Esophagus muscularis mucosa (tissue), 4 donors: ENCODE measurements around the gene GEMIN7. TPM values are rescaled to one million over a fixed set of nuclear protein-coding genes. Genes with fewer than 3 reads are reported as not detected.

Source experiments
- DNase-seq: peaks from one replicate; pipeline ENCODE4 v3.0.0-alpha.2; 2017; ENCODE audit errors: extremely low spot score
- H3K27ac ChIP-seq, 4 donors: fragments of 200-600 bp; sonication (generic); replicated peaks in 1 of 4; 1 replicate in 3 of 4; 2 replicates in 1 of 4; pipeline ENCODE4 v1.5.1; 2016 to 2019; ENCODE audit warnings: mild to moderate bottlenecking in 1 of 4
- H3K27me3 ChIP-seq, 4 donors: fragments of 200-600 bp; sonication (generic); one replicate each; pipeline versions ENCODE4 v1.5.1 to v1.6.0; 2016 to 2019
- H3K36me3 ChIP-seq, 4 donors: fragments of 200-600 bp; sonication (generic); one replicate each; pipeline ENCODE4 v1.5.1; 2016 to 2019
- H3K4me1 ChIP-seq, 4 donors: fragments of 200-600 bp; sonication (generic); one replicate each; pipeline ENCODE4 v1.5.1; 2016 to 2019
- H3K4me3 ChIP-seq, 4 donors: fragments of 200-600 bp; sonication (generic); 1 replicate in 2 of 4; 2 replicates in 2 of 4; pipeline ENCODE4 v1.5.1; 2016 to 2019; ENCODE audit warnings: mild to moderate bottlenecking in 4 of 4, moderate library complexity in 1 of 4
- H3K9me3 ChIP-seq, 4 donors: fragments of 200-600 bp; sonication (generic); 1 replicate in 3 of 4; 2 replicates in 1 of 4; pipeline ENCODE4 v1.5.1; 2016 to 2019
- EP300 ChIP-seq: sonication (generic); formaldehyde crosslinking; IDR thresholded peaks from one replicate; pipeline ENCODE4 v1.6.1; 2017; ENCODE audit warnings: antibody characterized with exemption
- POLR2A ChIP-seq: fragments of 450-650 bp; IDR thresholded peaks from one replicate; pipeline ENCODE4 v1.6.1; 2017; ENCODE audit warnings: antibody characterized with exemption, moderate library complexity, mild to moderate bottlenecking, low read depth
- POLR2AphosphoS5 ChIP-seq, 2 donors: sonication (generic); formaldehyde crosslinking; IDR thresholded peaks; one replicate each; pipeline ENCODE4 v1.6.1; 2017; ENCODE audit warnings: antibody characterized with exemption in 2 of 2
- WGBS: methylation state at CpG from one replicate; pipeline ENCODE4 v1.1.5; 2018; 5-methylcytosine and 5-hydroxymethylcytosine counted together
- intact Hi-C: fragments of 100-400 bp; cut with DNase I; formaldehyde crosslinking; loops from one replicate; pipeline ENCODE4 v1.15.1; 2023
- total RNA-seq, 4 donors: library from RNA; depleted of rRNA; stranded (reverse); fragments of >200 nt; gene quantifications; one replicate each; pipeline versions ENCODE4 v1.1.0 to v1.2.1, GENCODE V29; 2016
- TF ChIP-seq, protein P1 (sequence below), 3 experiments: fragments of 200-600 bp in 2 of 3; fragments of 450-650 bp in 1 of 3; sonication (generic) in 2 of 3; IDR thresholded peaks; one replicate each; pipeline ENCODE4 v1.5.1; 2017 to 2019; ENCODE audit warnings: antibody characterized with exemption in 3 of 3, mild to moderate bottlenecking in 2 of 3, moderate library complexity in 1 of 3

Gene GEMIN7
- total RNA-seq, 4 donors from 2014 or later, result 12.3 to 19.1 (median 15.3) TPM

- no peak for DNase-seq
- TF ChIP-seq EP300 (no peak), POLR2A (no peak), POLR2AphosphoS5 (IDR thresholded peaks at IDR 0.05) (no peak)
- TF ChIP-seq, protein P1, sequence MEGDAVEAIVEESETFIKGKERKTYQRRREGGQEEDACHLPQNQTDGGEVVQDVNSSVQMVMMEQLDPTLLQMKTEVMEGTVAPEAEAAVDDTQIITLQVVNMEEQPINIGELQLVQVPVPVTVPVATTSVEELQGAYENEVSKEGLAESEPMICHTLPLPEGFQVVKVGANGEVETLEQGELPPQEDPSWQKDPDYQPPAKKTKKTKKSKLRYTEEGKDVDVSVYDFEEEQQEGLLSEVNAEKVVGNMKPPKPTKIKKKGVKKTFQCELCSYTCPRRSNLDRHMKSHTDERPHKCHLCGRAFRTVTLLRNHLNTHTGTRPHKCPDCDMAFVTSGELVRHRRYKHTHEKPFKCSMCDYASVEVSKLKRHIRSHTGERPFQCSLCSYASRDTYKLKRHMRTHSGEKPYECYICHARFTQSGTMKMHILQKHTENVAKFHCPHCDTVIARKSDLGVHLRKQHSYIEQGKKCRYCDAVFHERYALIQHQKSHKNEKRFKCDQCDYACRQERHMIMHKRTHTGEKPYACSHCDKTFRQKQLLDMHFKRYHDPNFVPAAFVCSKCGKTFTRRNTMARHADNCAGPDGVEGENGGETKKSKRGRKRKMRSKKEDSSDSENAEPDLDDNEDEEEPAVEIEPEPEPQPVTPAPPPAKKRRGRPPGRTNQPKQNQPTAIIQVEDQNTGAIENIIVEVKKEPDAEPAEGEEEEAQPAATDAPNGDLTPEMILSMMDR (IDR thresholded peaks at IDR 0.05), result no peak
- H3K4me3 ChIP-seq, result no peak overlapping the region
- no peaks in the 10 kb centered on the region for H3K27me3 ChIP-seq
- H3K27ac ChIP-seq, result no peak overlapping the region
- no peaks in the 10 kb centered on the region for H3K9me3 ChIP-seq
- H3K36me3 ChIP-seq, result peaks cover 60 to 100% (median 97%) of the 10 kb centered on the region in 4 donors
- no peaks in the 10 kb centered on the region for H3K4me1 ChIP-seq
- 89% methylated on average over 21 of the region's 38 CpGs for WGBS
- intact Hi-C loops, result no loop called here
Measured at GRCh38 chr19:45066921-45067661, 12.0 kb upstream of the GEMIN7 start.

DNA sequence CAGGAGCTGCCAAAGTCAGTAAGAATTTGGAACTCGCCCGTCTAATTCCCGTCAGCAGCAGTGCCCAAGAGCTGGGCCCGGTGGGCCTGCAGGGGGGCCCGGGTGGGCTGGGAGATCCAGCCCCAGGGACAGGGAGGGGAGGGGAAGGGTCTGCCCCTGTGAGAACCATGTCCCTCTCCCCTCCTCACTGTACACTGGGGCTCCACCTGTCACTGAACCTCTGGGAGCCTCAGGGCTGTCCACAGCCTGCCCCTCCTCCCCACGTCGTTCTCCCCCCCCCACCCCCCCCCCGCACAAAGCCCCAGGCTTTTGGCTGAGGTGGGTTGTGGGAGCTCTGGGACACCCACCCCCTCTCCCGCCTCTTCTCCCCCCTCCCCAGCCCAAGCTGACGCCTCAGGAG is 11.0 kb upstream of the GEMIN7 start:
- intact Hi-C loops, result no loop called here
- no peak for TF ChIP-seq POLR2AphosphoS5 (IDR thresholded peaks at IDR 0.05)
- no peak for TF ChIP-seq POLR2A
- TF ChIP-seq EP300, result no peak
- TF ChIP-seq, protein P1 (IDR thresholded peaks at IDR 0.05), result no peak
- no peaks in the 10 kb centered on the region for H3K4me1 ChIP-seq
- no peaks in the 10 kb centered on the region for H3K27me3 ChIP-seq
- no peak overlapping the region for H3K27ac ChIP-seq
- H3K36me3 ChIP-seq, result peaks cover 56 to 95% (median 91%) of the 10 kb centered on the region in 4 donors
- H3K4me3 ChIP-seq, result no peak overlapping the region
- no peaks in the 10 kb centered on the region for H3K9me3 ChIP-seq
- no CpG with 5 or more reads among the region's 10 CpGs for WGBS
- no peak for DNase-seq

DNA sequence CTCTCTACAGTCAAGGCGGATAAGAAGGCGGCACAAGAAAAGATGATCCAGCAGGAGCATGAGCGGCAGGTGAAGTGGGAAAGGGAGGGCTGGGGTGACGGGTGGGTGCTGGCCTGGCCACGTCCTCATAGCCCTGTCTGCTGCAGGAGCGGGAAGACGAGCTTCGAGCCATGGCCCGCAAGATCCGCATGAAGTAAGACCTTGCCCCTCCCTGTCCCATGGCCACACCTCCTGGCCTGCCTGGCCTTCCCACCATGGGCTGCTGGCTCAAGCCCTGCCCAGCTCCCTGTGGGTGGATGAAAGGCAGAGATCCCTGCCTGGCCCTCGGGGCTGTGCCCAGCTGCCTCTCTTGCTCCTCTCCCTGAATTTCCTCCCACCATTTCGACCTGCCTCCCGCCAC is 10.0 kb upstream of the GEMIN7 start:
- no peak for DNase-seq
- Histone ChIP-seq H3K36me3 (peaks cover 50 to 85% (median 81%) of the 10 kb centered on the region in 4 donors), H3K27me3 (no peaks in the 10 kb centered on the region), H3K9me3 (no peaks in the 10 kb centered on the region), H3K27ac (no peak overlapping the region), H3K4me3 (no peak overlapping the region), H3K4me1 (no peaks in the 10 kb centered on the region)
- intact Hi-C loops, result no loop called here
- TF ChIP-seq POLR2AphosphoS5 (IDR thresholded peaks at IDR 0.05), result peak in 1 of 2 donors; percentile 7
- no peak for TF ChIP-seq POLR2A
- 72% methylated on average over 10 of the region's 13 CpGs for WGBS

DNA sequence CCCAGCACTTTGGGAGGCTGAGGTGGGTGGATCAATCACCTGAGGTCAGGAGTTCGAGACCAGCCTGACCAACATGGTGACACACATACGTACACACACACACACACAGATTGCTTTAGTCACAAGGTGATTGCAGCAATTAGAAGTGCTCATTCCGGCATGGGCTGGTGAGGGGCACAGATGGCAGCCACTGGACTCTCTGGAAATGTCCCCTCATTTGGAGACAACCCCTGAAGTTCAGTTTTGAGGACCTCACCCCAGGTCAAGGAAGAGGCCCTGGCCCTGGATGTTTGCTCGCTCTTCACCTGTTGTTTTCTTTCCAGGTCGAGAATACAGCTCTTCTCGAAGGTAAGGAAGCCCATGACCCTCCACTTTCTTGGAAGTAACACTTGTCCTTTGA is 8.8 kb upstream of the GEMIN7 start:
- no peak overlapping the region for H3K4me3 ChIP-seq
- no peak overlapping the region for H3K27ac ChIP-seq
- H3K4me1 ChIP-seq, result peaks cover 0 to 6% (median 4%) of the 10 kb centered on the region in 4 donors
- no peaks in the 10 kb centered on the region for H3K9me3 ChIP-seq
- 87% methylated on average over 6 of the region's 6 CpGs for whole genome bisulfite sequencing
- peaks cover 39 to 73% (median 69%) of the 10 kb centered on the region in 4 donors for H3K36me3 ChIP-seq
- intact Hi-C loops, result loop anchor here (10.0 kb wide), 1 partner anchor 175 kb away; the partner anchor contains the start of gene TOMM40
- DNase-seq, result no peak
- no peaks in the 10 kb centered on the region for H3K27me3 ChIP-seq
- TF ChIP-seq POLR2AphosphoS5 (IDR thresholded peaks at IDR 0.05) (no peak), EP300 (no peak), POLR2A (no peak)
- TF ChIP-seq, protein P1 (IDR thresholded peaks at IDR 0.05), result no peak

- no peak for TF ChIP-seq POLR2A
- TF ChIP-seq POLR2AphosphoS5 (IDR thresholded peaks at IDR 0.05), result no peak
- no peak for TF ChIP-seq EP300
- TF ChIP-seq, protein P1 (IDR thresholded peaks at IDR 0.05), result no peak
- intact Hi-C loops, result loop anchor here (10.0 kb wide), 1 partner anchor 176 kb away; the partner anchor contains the start of gene TOMM40
- Histone ChIP-seq H3K4me1 (peaks cover 0 to 14% (median 12%) of the 10 kb centered on the region in 4 donors), H3K9me3 (no peaks in the 10 kb centered on the region), H3K4me3 (no peak overlapping the region), H3K36me3 (peaks cover 36 to 65% (median 61%) of the 10 kb centered on the region in 4 donors), H3K27ac (no peak overlapping the region), H3K27me3 (no peaks in the 10 kb centered on the region)
- WGBS, result 95% methylated on average over 18 of the region's 19 CpGs
- no peak for DNase-seq
Measured at GRCh38 chr19:45070861-45071544, 8.1 kb upstream of the GEMIN7 start.
